22Rv1 (cell line): ENCODE data around the gene DBN1.

Source experiments
- ZFX ChIP-seq: fragments of 450-650 bp; IDR thresholded peaks from 2 replicates; pipeline ENCODE4 v1.6.1; 2017; ENCODE audit warnings: antibody characterized with exemption, borderline replicate concordance
- TF ChIP-seq, protein P1 (sequence below): fragments of 450-650 bp; IDR thresholded peaks from 2 replicates; pipeline ENCODE4 v1.5.1; 2017; ENCODE audit warnings: mild to moderate bottlenecking

DNA sequence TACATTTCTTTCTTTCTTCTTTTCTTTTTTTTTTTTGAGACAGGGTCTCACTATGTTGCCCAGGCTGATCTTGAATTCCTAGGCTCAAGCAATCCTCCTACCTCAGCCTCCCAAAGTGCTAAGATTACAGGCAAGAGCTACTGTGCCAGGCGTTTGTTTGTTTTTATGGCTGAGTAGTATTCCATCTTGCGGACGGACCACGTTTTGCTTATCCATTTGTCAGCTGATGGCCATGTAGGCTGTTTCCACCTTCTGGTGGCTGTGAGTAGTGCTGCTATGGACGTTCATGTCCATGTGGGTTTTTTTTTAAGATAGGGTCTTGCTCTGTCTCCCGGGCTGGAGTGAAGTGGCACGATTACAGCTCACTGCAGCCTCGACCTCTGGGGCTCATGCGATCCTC is 33.7 kb upstream of the DBN1 start:
- TF ChIP-seq, protein P1, sequence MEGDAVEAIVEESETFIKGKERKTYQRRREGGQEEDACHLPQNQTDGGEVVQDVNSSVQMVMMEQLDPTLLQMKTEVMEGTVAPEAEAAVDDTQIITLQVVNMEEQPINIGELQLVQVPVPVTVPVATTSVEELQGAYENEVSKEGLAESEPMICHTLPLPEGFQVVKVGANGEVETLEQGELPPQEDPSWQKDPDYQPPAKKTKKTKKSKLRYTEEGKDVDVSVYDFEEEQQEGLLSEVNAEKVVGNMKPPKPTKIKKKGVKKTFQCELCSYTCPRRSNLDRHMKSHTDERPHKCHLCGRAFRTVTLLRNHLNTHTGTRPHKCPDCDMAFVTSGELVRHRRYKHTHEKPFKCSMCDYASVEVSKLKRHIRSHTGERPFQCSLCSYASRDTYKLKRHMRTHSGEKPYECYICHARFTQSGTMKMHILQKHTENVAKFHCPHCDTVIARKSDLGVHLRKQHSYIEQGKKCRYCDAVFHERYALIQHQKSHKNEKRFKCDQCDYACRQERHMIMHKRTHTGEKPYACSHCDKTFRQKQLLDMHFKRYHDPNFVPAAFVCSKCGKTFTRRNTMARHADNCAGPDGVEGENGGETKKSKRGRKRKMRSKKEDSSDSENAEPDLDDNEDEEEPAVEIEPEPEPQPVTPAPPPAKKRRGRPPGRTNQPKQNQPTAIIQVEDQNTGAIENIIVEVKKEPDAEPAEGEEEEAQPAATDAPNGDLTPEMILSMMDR = peak; percentile 18; the same call in 1 of the 2 replicates
- no peak for TF ChIP-seq ZFX
